ACHN (cell line): Measurements from ENCODE around the gene TMEM222.

Source experiments
- DNase-seq: peaks from one replicate; pipeline ENCODE4 v3.0.0-alpha.2; 2015
- in situ Hi-C: cut with HindIII; loops from 2 replicates; pipeline ENCODE4 v1.10.0; 2017; ENCODE audit warnings: low sequenced_read_pairs, low pct_ligation_motif_present, low pct_unique_long_range_greater_than_20kb

TMEM222 gene

DNA sequence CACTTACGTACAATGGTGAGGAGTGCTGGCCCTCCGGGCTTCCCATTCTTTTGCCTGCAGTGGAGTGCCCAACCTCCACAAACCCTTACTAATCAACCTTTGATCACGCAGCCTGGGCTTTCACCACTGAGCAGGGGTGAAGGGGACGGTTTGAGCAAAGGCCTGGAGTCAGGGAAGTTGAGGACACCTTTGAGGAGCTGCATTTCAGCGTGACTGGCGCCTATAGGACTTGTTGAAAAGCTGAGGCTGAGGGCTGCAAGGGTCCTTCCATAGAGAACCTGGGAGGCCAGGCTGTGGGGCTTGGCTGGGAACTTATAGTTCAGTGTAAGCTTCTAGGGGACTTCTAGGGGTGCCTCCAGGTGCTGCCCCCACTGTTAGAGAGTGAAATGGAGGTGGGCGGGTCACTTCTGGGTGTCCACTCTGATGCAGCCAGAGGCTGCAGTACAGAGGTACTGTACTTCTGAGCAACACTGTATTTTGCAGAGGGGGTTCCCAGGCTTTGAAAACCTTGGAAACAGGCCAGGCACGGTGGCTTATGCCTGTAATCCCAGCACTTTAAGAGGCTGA lies 29.7 kb downstream of the TMEM222 start:
- no peak for DNase-seq
- in situ Hi-C loops = no loop called here

DNA sequence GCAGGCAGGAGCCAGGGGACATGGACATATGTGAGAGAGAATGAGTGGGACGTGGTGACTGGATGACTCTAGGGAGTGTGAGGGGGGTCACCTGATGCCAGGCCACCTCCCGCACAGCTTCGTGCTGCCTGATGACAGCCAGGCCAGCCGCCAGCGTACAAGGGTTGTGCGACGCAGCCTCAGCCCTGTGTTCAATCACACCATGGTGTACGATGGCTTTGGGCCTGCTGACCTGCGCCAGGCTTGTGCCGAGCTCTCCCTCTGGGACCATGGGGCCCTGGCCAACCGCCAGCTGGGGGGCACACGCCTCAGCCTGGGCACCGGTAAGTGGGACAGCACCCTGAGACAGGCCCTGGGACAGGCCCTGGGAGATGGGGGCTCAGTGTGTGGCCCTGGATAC lies 31.2 kb downstream of the TMEM222 start:
- no peak for DNase-seq
- in situ Hi-C loops = no loop called here

DNA sequence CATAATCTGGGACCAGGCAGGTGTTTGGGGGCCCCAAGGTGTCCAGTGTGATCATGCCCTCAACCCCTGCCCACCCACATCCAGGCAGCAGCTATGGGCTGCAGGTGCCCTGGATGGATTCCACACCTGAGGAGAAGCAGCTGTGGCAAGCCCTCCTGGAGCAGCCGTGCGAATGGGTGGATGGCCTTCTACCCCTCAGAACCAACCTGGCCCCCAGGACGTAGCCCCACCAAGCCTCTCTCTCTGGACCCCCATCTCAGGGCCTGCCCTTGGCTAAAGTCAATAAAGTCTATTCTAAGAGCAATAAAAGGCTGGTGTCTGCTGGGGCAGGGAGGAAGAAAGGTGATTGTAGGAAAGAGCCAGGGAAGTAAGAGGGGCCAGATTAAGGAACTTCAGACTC lies 31.7 kb downstream of the TMEM222 start:
- in situ Hi-C loops = no loop called here
- DNase-seq = no peak

DNA sequence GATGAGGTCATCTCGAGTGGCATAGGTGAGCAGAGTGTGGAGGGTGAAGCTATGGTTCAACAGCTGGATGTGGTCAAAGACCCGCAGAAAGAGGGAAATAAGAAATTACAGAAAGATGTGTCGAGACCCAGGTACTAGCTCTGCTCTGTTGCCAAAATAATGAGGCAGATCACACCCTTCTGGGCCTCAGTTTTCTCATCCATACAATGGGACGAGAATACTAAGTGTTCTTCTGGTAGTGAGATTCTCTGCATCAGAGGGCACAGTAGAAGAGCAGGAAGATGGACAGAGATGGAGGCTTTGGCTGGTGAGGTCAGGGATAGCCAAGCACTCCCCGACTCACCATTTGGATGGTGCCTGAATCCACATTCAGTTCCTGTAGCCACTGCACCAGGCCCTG lies 33.7 kb downstream of the TMEM222 start:
- in situ Hi-C loops = no loop called here
- DNase-seq = no peak

DNA sequence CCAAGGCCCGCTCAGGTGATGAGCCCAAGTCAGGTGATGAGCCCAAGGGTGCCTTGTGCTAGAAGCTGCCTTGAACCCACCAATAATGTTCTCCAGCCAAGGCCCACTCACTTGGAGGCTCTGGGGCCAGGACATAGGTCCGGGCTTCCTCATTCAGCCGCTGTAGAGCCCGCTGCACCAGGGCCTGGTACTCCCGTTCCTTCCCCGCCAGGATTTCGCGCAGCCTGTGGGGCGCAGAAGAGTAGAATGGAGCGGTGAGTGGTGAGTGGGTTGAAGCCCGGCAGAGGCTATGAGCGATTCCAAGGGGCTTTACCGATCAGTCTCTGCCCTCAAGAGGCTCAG lies 34.3 kb downstream of the TMEM222 start:
- in situ Hi-C loops = no loop called here
- no peak for DNase-seq

DNA sequence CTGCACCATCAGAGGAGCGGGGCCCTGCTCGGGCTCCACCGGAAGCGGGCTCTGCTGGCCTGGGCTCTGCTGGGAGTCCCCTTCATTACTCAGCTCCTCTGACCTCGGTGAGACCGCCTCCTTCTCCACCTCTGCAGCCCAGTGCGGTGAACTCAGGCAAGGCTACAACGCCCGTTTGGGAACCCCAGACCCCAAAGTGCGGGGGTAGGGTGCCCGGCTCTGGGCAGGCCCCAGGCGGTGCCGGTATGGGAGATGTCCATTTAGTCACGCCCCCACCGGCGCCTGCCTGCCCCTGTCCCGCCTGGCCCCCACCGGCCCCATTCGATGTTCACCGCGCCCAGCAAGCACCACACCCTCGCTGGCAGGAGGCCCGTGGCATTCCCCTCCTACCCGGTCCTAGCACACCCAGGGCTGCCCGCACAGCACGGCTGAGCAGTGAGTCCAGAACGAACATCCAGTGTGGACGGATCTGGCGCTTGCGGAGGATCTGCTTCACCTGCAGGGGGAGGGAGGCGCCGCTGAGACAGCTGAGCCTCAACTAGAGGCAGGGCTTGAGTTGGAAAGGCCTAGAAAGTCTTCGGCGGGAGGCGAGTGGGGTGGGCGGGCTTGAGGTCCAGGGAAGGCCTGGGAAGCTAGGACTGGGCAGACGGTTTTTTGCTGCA lies 34.8 kb downstream of the TMEM222 start:
- no peak for DNase-seq

DNA sequence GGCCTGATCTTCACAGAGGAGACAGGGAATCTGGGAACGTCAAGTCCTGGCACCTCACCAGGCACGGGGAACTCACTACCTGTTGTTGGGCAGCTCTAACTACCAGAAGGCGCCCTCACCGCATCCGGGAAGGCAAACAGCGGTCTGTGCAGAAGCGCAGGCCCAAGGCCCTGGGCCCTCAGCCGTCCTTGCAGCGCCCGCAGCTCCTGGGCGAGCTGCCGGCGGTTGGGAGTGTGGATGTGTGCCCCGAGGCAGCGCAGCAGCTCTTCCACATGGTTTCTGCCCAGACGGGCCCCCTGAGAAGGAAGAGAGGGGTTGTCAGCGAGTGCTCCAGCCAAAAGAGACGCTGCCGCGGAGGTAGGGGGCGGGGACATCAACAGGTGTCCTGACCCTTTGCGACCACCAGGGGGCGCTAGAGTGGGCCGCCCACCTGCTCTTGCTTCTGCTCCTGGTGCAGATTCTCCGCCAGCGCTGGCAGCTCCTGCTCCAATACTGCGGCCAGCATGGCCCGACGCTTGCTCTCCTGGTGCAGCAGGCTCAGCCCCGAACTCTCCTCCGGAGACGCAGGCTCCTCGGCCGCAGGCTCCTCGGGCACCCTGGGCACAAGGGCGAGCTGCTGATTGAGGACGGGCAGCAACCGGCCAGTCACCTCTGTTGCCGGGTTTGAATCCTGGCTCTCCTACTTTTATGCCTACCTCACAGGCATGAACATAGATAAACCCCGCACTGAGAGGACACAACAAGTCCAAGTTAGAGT lies 35.5 kb downstream of the TMEM222 start:
- peak; percentile 22 for DNase-seq
- in situ Hi-C loops = no loop called here

More for the DNA sequence above, 34.8 kb downstream of the TMEM222 start:
- in situ Hi-C loops = no loop called here

DNA sequence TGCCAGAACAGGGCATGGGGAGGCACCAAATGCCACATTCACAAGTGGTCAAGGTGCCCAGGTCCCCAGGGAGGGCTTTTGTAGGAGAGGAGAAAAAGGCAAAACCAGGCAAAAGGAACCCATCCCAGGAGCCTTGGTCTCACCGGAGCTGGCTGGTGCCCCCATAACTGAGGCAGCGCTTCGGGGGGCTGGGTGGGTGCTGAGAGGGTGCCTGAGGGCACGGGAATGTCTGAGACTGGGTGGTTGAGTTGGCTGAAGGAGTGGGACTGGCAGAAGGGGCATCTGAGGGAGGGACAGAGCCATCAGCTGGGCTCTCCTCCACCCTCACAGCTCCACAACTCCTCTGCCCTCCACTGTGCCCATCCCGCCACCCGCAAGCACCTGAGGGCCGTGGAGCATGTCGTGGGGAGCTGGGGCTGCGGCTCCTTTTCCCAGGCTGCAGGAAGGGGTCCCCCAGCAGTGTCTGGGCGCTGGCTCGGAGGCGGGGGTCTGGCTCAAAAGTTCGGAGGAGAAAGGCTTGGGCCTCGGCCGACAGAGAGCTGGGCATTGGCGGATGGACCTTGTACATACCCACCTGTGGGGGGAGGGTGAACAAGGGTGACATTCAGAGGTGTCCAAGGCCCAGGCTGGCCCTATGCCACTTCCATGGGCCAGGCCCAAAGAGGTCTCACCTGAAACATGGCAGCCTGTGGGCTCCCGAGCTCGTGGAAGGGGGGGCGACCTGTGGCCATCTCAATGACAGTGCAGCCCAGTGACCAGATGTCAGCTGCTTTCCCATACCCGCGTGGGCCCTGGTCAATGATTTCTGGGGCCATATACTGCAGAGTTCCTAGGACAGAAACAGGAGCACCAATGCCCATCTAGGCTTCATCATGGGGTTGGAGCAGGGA lies 36.3 kb downstream of the TMEM222 start:
- no peak for DNase-seq
- in situ Hi-C loops = no loop called here

DNA sequence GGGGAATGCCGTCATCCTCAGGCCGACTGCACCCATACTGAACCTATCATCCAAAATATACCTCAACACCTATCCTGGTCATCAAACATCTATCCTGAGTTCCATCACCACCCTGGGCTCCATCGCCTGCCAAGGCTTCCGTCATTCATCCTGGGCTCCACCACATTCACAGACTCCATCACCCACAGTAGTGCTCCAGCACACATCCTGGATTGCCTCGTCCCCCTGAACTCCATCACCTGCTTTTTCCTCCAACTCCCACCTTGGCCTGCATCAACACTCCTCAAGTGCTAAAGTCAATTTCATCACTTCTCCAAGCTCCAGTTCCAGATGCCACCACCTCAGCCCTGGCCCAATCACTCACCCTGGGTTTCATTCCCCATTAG lies 37.0 kb downstream of the TMEM222 start:
- in situ Hi-C loops = no loop called here
- DNase-seq = no peak

DNA sequence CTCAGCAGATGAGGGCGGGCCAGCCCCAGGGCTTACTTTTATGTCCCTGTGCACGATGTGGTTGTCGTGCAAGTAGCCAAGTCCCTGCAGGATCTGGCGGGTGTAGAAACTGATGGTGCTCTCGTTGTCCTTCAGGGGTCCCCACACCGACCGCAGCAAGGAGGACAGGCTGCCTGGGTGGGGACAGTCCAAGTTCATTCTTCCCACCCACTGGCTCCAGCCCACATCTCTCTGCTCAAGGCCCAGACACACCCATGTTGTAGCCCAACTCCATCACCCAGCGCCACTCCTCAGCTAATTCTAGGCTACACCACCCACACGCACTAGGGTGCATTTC lies 37.8 kb downstream of the TMEM222 start:
- in situ Hi-C loops = no loop called here
- DNase-seq = no peak

DNA sequence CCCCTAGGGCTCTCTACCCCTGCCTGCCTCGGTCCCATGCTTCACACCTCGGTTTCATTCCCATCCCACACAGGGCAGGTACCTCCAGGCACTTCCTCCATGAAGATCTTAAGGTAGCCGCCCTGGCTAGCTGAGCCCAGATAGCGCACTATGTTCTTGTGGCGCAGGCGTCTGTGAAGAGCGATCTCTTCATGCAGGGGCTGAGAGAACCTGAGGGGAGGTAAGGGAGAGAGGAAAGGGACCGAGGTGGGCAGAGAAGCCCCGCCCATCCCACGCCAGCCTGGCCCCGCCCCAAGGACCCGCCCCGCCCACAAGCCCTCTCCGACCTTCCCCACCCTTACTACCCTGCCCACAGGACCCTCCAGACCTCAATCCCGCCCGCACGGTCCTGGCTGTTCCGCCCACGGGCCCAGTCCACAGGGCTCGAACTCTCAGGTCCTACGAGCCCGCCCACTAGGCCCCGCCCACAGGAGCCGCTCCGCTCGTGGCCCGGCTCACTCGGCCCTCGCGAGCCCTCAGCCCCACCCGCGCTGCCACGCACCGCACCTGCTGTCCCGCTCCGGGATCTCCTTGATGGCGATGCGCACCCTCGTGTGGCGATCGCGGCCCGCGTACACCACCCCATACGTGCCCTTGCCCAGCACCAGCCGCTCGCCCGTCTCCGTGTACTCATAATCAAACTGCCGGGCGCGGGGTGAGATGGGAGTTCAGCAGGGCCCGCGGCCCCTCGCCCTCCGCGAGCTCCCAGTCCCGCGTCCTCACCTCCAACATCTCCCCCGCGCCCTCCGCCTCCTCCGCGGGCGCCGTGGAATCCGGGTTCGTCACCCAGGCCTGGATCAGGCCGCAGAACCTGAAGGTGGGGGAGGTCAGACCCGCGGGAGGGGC lies 38.4 kb downstream of the TMEM222 start:
- DNase-seq = no peak
- in situ Hi-C loops = no loop called here

DNA sequence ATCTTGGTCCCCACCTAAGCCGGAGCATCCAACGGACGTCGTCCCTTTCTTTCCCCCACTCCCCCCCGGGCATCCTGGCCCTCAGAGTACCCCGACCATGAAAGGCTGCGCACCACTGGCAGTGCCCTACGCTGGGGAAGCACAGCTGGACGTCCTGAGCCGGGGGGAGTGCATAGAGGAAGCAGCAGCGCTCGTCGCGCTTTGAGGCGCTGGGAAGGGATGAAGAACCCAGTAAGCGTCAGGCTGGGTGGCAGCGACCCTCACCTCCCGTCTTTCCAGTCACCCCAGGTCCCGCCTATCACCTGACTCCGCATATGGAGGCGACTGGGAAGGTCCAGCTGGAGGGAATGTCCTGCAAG lies 39.1 kb downstream of the TMEM222 start:
- DNase-seq = no peak
- in situ Hi-C loops = no loop called here

DNA sequence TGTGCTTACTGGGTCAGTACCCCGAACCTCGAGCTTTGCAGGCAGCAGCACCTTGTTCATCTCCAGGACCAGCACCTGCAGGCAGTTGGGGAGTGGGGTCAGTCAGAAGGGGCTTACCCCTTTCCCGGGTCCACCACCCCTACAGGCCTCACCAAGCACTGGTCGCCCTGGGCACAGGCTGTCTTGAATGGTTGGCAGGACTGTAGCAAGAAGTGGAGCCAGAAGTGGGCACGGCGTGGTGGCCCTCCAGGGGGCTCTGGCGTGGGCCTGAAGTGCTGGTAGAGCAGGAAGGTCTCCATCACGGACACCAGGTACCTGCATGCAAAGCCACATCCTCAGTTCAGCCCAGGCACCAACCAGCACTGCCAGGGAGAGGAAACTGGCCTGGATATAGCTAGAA lies 39.6 kb downstream of the TMEM222 start:
- in situ Hi-C loops = no loop called here
- no peak for DNase-seq

DNA sequence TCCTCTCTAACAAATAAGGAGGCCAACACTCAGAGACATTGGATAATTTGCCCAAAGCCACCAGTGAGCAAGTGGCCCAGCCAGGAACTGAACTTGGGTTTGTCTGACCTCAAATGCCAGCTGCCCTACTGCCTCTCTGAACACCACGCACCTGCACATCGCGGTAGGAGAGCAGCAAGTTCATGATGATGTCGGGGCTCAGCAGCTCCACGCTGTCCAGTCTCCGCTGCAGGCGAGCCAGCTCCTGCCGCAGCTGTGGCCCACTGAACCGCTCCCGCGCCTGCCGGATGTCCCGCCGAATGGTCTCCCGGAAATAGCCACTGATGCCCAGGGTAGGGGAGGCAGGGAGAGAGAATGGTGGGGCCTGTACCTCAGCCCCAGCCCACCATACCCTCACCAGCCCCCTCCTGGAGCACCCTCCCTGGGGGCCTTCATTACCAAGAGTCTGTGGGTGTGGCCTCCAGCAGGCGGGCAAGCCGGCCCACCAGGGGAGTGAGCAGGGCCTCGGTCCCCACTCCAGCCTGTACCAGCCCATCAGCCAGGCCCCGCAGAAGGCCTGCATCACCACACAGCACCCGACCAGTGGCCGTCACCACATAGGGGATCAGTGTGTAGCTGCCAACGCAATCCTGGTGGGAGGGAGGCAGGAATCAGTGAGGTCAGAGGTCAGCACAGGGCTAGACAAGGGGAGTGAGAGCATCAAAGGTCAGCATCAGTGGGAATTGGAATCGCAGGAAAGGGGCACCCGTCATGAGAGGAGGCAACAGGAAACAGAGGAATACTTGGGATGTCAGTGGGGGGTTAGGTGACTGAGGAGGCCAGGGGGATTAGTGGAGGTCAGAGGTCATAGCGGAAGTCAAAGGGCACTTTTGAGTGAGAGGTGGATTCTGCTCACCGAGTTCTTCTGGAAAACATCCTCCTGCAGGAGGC lies 42.1 kb downstream of the TMEM222 start:
- no peak for DNase-seq
- in situ Hi-C loops = no loop called here

DNA sequence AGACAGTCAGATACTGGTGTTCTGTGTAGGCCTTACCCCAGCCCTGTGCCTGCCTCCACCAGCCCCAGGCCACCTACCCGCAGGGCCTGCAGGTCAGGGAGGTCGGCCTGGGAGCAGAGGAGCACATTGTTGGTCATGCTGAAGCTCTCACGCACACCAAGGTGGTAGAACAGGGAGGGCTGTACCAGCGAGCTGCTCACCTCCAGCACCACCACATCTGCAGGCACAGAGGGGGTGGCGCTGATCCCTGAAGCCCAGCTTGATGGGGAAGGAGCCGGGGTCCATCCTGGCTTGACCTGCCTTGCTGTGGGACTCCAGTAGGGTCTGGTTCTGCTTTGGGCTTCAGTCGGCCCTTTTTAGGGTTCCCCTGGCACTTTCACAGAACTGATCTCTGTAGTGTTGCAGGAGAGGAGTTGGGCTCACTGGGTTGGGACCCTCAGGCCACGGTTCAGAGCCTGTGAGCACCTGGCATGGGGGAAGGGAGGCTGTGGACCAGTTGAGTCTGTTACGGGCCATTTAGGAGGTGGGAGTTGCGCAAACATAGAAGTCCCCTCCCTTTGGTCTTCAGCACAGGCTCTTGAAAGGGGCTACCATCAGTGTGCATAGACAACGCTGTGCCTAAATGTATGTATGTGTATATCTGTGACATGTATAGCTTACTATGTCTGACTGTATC lies 42.9 kb downstream of the TMEM222 start:
- in situ Hi-C loops = no loop called here
- DNase-seq = no peak

DNA sequence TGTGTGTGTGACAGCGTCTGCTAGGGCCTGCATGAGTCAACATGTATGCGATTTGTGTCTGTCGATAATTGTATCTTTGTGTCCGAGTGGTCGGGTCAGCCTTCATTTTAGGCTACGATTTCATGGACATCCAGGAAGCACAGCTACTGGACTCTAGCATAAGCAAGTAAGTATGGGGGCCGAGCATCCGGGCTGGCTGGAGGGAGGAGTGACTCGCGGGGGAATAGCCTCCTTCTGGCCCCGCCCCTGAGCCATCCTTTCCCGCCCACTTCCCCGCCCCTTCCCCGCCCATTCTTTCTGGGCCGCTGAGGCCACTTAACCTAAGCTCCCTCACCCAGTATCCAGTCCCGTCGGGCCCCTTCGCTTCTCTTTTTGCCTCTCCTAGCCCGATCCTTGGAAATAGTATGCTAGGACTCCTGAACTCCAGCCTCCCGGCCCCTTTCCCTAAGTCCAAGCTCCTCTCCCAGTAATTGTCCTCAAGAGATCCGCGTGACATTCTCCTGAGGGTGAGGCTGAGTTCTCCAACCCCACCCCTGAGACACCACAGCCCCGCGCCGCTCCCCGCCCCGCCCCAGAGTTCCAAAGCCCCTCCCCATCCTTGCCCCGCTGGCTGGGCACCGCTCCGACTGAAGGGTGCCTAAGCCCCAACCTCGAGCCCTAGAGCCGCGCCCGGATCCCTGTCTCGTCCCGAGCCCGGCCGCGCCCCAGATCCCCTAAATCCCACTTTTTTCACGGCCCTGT lies 43.6 kb downstream of the TMEM222 start:
- in situ Hi-C loops = no loop called here
- peak; percentile 83 for DNase-seq

DNA sequence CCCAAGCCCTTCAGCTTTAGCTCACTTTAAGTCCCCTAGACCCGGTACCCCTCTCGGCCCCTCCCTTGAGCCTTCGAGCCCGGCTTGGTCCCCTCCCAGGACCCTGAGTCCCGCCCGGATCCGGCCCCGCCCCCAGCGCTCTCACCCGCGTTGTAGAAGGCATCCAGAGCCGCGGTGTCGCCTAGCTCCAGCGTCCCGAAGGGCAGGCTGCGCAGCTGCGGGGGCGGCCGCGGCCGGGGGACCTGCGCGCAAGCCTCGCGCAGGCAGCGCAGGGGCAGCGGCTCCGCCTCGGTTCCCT lies 44.1 kb downstream of the TMEM222 start:
- DNase-seq = peak; percentile 71
- in situ Hi-C loops = no loop called here
